ENCODE data around the gene COMTD1.
"Not testable (repeated sequence)": the region's sequence is repeated elsewhere in the genome, so short reads cannot be mapped to it uniquely, and the experiment has no call there.

COMTD1 gene

DNA sequence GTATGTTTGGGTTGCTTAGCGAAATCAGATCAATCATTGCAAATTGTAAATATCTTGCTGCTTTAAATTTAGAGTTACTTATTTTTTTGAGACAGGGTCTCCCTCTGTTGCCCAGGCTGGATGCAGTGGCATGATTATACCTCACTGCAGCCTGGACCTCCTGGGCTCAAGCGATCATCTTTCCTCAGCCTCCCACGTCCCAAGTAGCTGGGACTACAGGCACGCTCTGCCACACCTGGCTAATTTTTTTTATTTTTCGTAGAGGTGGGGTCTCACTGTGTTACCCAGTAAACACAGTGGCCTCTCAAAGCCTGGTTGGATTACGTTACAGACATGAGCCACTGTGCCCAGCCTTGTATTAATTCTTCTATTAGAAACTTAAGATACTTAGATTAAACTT, 23.4 kb downstream of the COMTD1 start:
- no peak for DNase-seq

- no peak for DNase-seq
Observed at GRCh38 chr10:75211007-75211691, 24.6 kb downstream of the COMTD1 start.

DNA sequence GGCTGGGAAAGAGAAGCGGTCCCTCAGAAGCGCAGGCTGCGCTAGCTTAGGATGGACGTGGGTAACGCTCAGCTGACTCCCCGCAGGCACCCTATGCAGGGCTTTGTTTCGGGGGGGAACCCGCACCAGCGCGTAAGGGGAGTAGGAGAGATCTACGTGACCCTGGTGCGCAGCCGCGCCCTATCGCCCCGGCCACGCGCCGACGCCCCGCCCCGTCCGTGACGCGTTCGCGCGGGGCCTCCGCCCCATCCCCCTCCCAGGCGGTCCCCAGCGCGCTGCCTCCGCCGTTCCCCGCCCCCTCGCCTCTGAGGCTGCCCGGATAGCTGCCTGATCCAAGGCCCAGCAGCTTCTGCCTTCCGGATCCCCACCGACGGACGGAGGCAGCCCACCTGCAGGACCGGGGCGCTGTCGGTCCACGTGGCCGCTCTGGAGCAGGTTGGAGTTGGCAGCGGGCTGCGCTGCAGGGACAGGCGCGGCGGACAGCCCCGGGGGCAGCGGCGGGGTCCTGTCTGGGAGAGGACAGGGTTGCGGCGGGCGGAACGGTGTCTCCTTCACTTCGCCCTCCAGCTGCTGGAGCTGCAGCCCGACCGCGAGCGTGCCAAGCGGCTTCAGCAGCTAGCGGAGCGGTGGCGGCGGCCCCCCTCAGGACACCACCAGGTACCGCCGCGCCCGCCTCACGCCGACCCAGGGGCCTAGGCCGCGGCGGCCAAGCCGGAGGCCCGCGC, 25.3 kb downstream of the COMTD1 start, which contains the start of gene VDAC2:
Gene VDAC2, plus strand, starts transcription at position 515 of the 725 bp plus-strand sequence. CDS start 363 bp downstream, outside the sequence.
- DNase-seq = peak; percentile 69

GRCh38 chr10:75209921-75210281, 25.9 kb downstream of the COMTD1 start:
- peak; percentile 40 for DNase-seq

GRCh38 chr10:75209086-75209920, 26.5 kb downstream of the COMTD1 start:
- no peak for DNase-seq

- DNase-seq = no peak
Observed at GRCh38 chr10:75208181-75208580, 27.6 kb downstream of the COMTD1 start.

- no peak for DNase-seq
Observed at GRCh38 chr10:75207857-75208144, 28.0 kb downstream of the COMTD1 start.

DNA sequence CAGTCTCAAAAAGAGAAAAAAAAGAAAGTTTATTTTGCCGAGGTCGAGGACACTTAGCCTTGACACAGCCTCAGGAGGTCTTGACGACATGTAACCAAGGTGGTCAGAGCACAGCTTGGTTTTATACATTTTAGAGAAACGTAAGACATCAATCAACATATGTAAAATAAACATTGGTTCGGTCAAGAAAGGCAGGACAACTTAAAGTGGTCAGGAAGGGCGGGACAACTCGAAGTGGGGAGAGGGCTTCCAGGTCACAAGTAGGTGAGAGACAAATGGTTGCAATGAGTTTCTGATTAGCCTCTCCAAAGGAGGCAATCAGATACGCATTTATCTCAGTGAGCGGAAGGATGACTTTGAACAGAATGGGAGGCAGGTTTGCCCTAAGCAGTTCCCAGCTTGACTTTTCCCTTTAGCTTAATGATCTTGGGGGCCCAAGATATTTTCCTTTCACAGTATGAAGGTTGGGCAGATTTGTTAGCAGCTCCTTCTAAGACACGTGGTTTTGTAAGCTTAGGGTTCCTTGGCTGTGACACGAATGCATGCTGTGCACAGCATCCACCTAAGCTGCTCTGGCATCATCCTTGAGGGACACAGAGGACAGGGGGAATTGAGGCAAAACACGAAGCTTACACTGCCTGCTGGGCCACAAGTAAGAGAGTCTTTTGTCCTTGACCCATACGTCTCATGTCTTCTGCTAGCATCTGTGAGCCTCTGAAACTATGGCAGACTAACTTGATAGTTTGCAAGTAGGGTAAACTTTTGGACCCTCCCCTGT, 28.5 kb downstream of the COMTD1 start:
- no peak for DNase-seq

DNA sequence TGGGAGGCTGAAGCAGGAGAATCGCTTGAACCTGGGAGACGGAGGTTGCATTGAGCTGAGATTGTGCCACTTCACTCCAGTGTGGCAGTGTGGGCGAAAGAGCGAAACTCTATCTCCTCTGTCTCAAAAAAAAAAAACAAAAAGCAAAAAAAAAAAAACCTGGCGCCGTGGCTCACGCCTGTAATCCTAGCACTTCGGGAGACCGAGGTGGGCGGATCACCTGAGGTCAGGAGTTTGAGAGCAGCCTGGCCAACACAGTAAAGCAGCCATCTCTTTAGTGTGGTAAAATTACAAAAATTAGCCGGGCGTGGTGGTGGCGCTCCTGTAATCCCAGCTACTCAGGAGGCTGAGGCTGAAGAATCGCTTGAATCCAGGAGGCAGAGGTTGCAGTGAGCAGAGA, 29.1 kb downstream of the COMTD1 start:
- not testable (repeated sequence) for DNase-seq

DNA sequence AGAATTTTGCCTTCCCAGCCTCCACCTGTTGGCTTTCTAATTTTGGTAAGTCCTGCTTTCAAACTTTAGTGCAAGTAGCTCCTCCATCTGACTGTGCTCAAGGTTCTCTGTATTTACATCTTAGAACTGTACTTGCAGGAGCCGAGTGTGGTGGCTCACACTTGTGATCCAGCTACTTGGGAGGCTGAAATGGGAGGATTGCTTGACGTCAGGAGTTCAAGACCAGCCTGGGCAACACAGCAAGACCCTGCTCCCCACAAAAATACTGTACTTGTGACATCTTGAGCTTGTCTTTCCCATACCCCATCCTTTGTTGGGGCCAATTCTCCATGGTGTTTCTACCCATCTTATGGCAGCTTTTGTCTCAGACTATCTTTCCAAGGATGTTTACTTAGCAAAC, 29.8 kb downstream of the COMTD1 start:
- no peak for DNase-seq

GRCh38 chr10:75203724-75204123, 32.0 kb downstream of the COMTD1 start:
- DNase-seq = no peak

DNA sequence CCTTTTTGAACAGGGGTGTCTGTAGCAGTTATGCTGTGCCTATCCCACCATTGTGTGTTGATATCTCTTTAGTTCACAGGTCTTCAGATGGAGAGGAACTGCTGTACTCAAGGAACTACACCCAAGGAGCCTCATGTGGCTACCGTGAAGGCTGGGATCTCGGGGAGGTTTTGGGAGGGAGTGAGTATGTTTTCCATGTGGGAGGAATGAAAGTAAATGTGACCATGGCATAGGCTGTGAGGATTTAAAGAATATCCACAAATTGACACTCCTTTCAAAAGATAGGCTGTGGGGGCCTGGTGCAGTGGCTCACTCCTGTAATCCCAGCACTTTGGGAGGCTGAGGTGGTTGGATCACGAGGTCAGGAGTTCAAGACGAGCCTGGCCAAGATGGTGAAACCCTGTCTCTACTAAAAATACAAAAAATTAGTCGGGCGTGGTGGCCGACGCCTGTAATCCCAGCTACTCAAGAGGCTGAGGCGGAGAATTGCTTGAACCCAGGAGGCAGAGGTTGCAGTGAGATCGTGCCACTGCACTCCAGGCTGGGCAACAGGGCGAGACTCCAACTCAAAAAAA, 32.6 kb downstream of the COMTD1 start:
- DNase-seq = not testable (repeated sequence)

DNA sequence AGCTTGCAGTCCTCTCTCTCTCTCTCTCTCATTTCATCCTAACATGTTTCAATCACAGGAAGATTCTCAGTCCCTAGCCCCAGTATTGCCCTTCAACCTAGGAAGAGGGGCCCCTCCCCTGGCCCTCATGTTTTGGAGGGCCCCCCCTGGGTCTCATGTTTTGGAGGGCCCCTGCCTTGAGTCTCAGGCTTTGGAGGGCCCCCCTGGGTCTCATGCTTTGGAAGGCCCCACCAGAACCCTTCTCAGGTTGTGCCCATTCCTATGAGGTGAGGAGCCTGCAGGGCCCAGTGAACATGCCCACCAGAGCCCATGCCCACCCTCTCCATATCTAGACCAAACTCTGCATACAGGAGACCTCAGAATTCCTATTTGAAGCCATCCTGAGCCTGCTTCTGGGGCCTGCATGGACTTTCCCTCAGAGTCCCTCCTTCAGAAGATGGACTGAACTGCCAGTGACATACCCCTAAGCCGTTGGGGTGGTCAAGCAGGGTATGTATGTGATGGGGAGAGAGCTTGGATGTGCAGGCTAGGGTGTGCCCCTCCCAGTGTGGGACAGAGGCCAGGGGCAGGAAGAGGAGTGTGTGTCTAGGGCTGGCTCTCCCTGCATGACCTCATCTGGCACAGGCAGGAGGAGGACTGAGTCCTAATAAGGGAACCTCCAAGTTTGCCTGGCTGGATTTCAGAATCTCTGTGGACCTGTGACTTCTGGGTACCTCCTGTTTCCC, 33.3 kb downstream of the COMTD1 start:
- DNase-seq = no peak

DNA sequence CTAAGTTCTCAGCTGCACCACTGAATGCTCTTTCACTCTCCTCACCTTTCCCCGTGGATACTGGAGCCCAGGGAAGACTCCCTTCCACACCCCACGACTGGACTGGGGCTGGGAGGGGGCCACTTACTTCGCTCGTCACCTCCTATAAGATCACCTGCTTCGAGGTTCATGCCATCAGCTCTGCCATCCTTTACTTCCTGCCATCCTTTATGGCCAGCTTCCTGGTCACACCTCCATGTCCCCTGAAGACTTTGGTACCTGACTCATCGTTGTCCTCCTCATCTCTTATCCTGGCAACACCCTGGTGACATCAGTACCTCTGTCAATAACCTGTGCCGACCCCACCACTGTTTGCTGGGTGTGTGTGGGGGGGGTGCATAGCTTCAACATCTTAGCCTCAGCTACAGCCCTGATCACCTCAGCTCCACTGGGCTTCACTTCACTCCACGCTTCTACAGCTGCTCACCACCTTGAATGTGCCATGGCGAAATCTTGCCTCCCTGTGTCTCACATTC, 33.9 kb downstream of the COMTD1 start:
- DNase-seq = no peak

- not testable (repeated sequence) for DNase-seq
Observed at GRCh38 chr10:75199949-75200348, 35.8 kb downstream of the COMTD1 start.

GRCh38 chr10:75197906-75198305, 37.9 kb downstream of the COMTD1 start:
- DNase-seq = no peak

GRCh38 chr10:75197066-75197465, 38.7 kb downstream of the COMTD1 start:
- no peak for DNase-seq

GRCh38 chr10:75195035-75195763, 40.6 kb downstream of the COMTD1 start:
- DNase-seq = no peak

DNA sequence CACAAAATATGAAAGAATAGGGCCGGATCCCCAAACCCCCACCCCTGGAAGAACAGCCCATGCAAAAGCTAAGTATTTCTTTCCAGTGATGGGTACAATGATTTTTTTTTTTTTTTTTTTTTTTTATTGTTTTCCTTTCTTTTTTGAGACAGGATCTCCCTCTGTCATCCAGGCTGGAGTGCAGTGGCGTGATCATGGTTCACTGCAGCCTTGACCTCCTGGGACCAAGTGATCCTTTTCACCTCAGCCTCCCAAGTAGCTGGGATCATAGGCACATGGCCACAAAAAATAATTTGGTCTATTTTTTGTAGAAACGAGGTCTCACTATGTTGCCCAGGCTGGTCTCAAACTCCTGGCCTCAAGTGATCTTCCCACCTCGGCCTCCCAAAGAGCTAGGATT, 41.1 kb downstream of the COMTD1 start:
- DNase-seq = not testable (repeated sequence)

- DNase-seq = no peak
Observed at GRCh38 chr10:75191821-75192568, 43.8 kb downstream of the COMTD1 start.

Data from COR-L47 (cell line).